HEK293 (cell line): ENCODE results near the gene NRP1.

Source experiments
- CTCF ChIA-PET: fragments of 350-600 bp; formaldehyde crosslinking; extraction: SDS; loops from one replicate; lab custom pipeline; 2021; ENCODE audit warnings: antibody characterized with exemption; lab: Yijun Ruan, JAX
- POLR2A ChIA-PET: fragments of 300-600 bp; formaldehyde crosslinking; extraction: SDS; loops from one replicate; lab custom pipeline; 2020; ENCODE audit warnings: antibody characterized with exemption, inconsistent platforms; lab: Yijun Ruan, JAX
- H3K27ac ChIP-seq: fragments of 200-500 bp; sonication (Bioruptor generic); 2 replicates; pipeline ENCODE4 v1.5.1; 2014; ENCODE audit warnings: low read depth, low read length, control low read depth, inconsistent platforms; ENCODE audit errors: extremely low read depth
- H3K36me3 ChIP-seq, 2 experiments: fragments of 200-500 bp in 1 of 2; sonication (Bioruptor generic) in 1 of 2; 1 replicate in 1 of 2; 2 replicates in 1 of 2; pipeline ENCODE4 v1.5.1; 2014 to 2017; ENCODE audit warnings: inconsistent platforms in 2 of 2, low read length in 2 of 2; ENCODE audit not compliant: control insufficient read depth in 2 of 2, insufficient read depth in 1 of 2
- H3K4me1 ChIP-seq: fragments of 200-500 bp; sonication (Bioruptor generic); 2 replicates; pipeline ENCODE4 v1.5.1; 2014; ENCODE audit warnings: mild to moderate bottlenecking, low read length, inconsistent platforms; ENCODE audit not compliant: control insufficient read depth, insufficient read depth
- H3K4me3 ChIP-seq: 2 replicates; pipeline ENCODE4 v1.5.1; 2011; ENCODE audit warnings: low read depth, mild to moderate bottlenecking, control low read depth, low read length, moderate library complexity
- H3K9me3 ChIP-seq: fragments of 200-500 bp; sonication (Bioruptor generic); 2 replicates; pipeline ENCODE4 v1.5.1; 2014; ENCODE audit warnings: low read depth, low read length, inconsistent platforms; ENCODE audit not compliant: control insufficient read depth, insufficient read depth
- FEZF1 ChIP-seq: fragments of 450-650 bp; formaldehyde crosslinking; IDR thresholded peaks from 2 replicates; pipeline ENCODE4 v1.5.1; 2016; ENCODE audit warnings: missing biosample characterization, missing genetic modification characterization
- HOXA7 ChIP-seq: sonication (generic); formaldehyde crosslinking; IDR thresholded peaks from 2 replicates; pipeline ENCODE4 v1.8.1; 2022; ENCODE audit warnings: missing genetic modification reagents, borderline replicate concordance
- INSM2 ChIP-seq: fragments of 450-650 bp; formaldehyde crosslinking; IDR thresholded peaks from 2 replicates; pipeline ENCODE4 v1.5.1; 2016; ENCODE audit warnings: missing biosample characterization, missing genetic modification characterization
- KLF10 ChIP-seq: fragments of 450-650 bp; IDR thresholded peaks from 2 replicates; pipeline ENCODE4 v1.5.1; 2018; ENCODE audit warnings: missing biosample characterization, mild to moderate bottlenecking, missing genetic modification characterization
- PRDM6 ChIP-seq: fragments of 450-650 bp; formaldehyde crosslinking; IDR thresholded peaks from 2 replicates; pipeline ENCODE4 v1.5.1; 2017; ENCODE audit warnings: missing biosample characterization, missing genetic modification characterization
- ZBTB20 ChIP-seq: fragments of 450-650 bp; formaldehyde crosslinking; IDR thresholded peaks from 2 replicates; pipeline ENCODE4 v1.5.1; 2016; ENCODE audit warnings: missing biosample characterization, missing genetic modification characterization
- ZNF112 ChIP-seq: fragments of 450-650 bp; formaldehyde crosslinking; IDR thresholded peaks from 2 replicates; pipeline ENCODE4 v1.5.0; 2017; ENCODE audit warnings: missing biosample characterization, missing genetic modification characterization
- ZNF133 ChIP-seq: fragments of 450-650 bp; formaldehyde crosslinking; IDR thresholded peaks from 2 replicates; pipeline ENCODE4 v1.5.1; 2016; ENCODE audit warnings: missing biosample characterization, missing genetic modification characterization
- ZNF138 ChIP-seq: fragments of 450-650 bp; formaldehyde crosslinking; IDR thresholded peaks from 2 replicates; pipeline ENCODE4 v1.5.1; 2016; ENCODE audit warnings: missing biosample characterization, missing genetic modification characterization, borderline replicate concordance
- ZNF2 ChIP-seq: fragments of 450-650 bp; formaldehyde crosslinking; IDR thresholded peaks from 2 replicates; pipeline ENCODE4 v1.5.1; 2016; ENCODE audit warnings: missing biosample characterization, missing genetic modification characterization
- ZNF335 ChIP-seq: fragments of 450-650 bp; formaldehyde crosslinking; conservative IDR thresholded peaks from 2 replicates; pipeline ENCODE4 v1.5.1; 2016; ENCODE audit warnings: missing biosample characterization, missing genetic modification characterization
- ZNF561 ChIP-seq: fragments of 450-650 bp; IDR thresholded peaks from 2 replicates; pipeline ENCODE4 v1.5.1; 2018; ENCODE audit warnings: missing biosample characterization, missing genetic modification characterization, borderline replicate concordance
- ZNF623 ChIP-seq: fragments of 450-650 bp; formaldehyde crosslinking; IDR thresholded peaks from 2 replicates; pipeline ENCODE4 v1.5.1; 2016; ENCODE audit warnings: missing biosample characterization, missing genetic modification characterization
- ZNF660 ChIP-seq: fragments of 450-650 bp; IDR thresholded peaks from 2 replicates; pipeline ENCODE4 v1.5.1; 2018; ENCODE audit warnings: missing biosample characterization, mild to moderate bottlenecking, missing genetic modification characterization
- ZNF692 ChIP-seq: fragments of 450-650 bp; formaldehyde crosslinking; IDR thresholded peaks from 2 replicates; pipeline ENCODE4 v1.5.1; 2016; ENCODE audit warnings: missing biosample characterization, missing genetic modification characterization
- ZSCAN18 ChIP-seq: fragments of 450-650 bp; formaldehyde crosslinking; IDR thresholded peaks from 2 replicates; pipeline ENCODE4 v1.5.1; 2016; ENCODE audit warnings: missing biosample characterization, missing genetic modification characterization

Gene NRP1

GRCh38 chr10:33293531-33294170 is 40.8 kb downstream of the NRP1 start:
- no peak overlapping the region for H3K4me3 ChIP-seq
- CTCF ChIA-PET = interaction anchor here (0.7 to 0.8 kb wide), 2 partner anchors 357 to 1832 kb away, joined by 3 read pairs; no protein-coding TSS in a partner anchor
- H3K27ac ChIP-seq = no peak overlapping the region
- no peaks in the 10 kb centered on the region for H3K9me3 ChIP-seq
- no peak for TF ChIP-seq HOXA7 (CRISPR knock-in tag)
- no peak for TF ChIP-seq ZNF623
- H3K4me1 ChIP-seq = peaks cover 27% of the 10 kb centered on the region
- H3K36me3 ChIP-seq = no peaks in the 10 kb centered on the region
- POLR2A ChIA-PET = no interaction called here

- CTCF ChIA-PET = interaction anchor here (0.7 kb wide), 1 partner anchor 1833 kb away, joined by 3 read pairs; no protein-coding TSS in a partner anchor
- Histone ChIP-seq H3K4me3 (no peak overlapping the region), H3K27ac (no peak overlapping the region), H3K36me3 (no peaks in the 10 kb centered on the region), H3K4me1 (peaks cover 31% of the 10 kb centered on the region), H3K9me3 (no peaks in the 10 kb centered on the region)
- POLR2A ChIA-PET = interaction anchor here (0.6 kb wide), 1 partner anchor 30 kb away, joined by 7 read pairs; no protein-coding TSS in a partner anchor
- TF ChIP-seq PRDM6 (tag by site-specific recombination) (peak; percentile 28; the same call in 1 of the 2 replicates), ZNF112 (tag by site-specific recombination) (no peak)
Observed at GRCh38 chr10:33293076-33293475, 41.4 kb downstream of the NRP1 start.

GRCh38 chr10:33291053-33291592 is 43.3 kb downstream of the NRP1 start:
- Histone ChIP-seq H3K9me3 (no peaks in the 10 kb centered on the region), H3K27ac (peak overlapping the region; percentile 59), H3K4me1 (peaks cover 34% of the 10 kb centered on the region), H3K4me3 (no peak overlapping the region), H3K36me3 (no peaks in the 10 kb centered on the region)
- ChIA-PET CTCF (interaction anchor here (0.6 to 2.4 kb wide), 4 partner anchors 11 to 31 kb away, joined by 3 to 8 read pairs (median 3); no protein-coding TSS in a partner anchor), POLR2A (no interaction called here)
- TF ChIP-seq ZNF660 (tag by site-specific recombination) (peak; percentile 90; the same call in 1 of the 2 replicates), ZNF2 (tag by site-specific recombination) (no peak), ZNF692 (tag by site-specific recombination) (0 out of 2 replicates have a peak, but pooled peaks have one; percentile 3), ZBTB20 (tag by site-specific recombination) (peak; percentile 79; the same call in 1 of the 2 replicates), ZNF335 (tag by site-specific recombination) (peak; percentile 68), KLF10 (no peak), FEZF1 (0 out of 2 replicates have a peak, but pooled peaks have one; percentile 3), ZSCAN18 (no peak), INSM2 (tag by site-specific recombination) (peak; percentile 31; the same call in 1 of the 2 replicates), PRDM6 (tag by site-specific recombination) (peak; percentile 97), ZNF561 (0 out of 2 replicates have a peak, but pooled peaks have one; percentile 31), ZNF138 (no peak), ZNF133 (tag by site-specific recombination) (no peak)
